HG02884 (cell line): ENCODE measurements around the gene G6PD.
"Not testable (repeated sequence)": the region's sequence is repeated elsewhere in the genome, so short reads cannot be mapped to it uniquely, and the experiment has no call there.

Source experiments
- ATAC-seq: cut with Tn5 transposase; IDR thresholded peaks from one replicate; pipeline ENCODE4 v1.9.1; 2021; ENCODE audit warnings: mild to moderate bottlenecking, moderate library complexity; ENCODE audit not compliant: unreplicated experiment

G6PD gene

DNA sequence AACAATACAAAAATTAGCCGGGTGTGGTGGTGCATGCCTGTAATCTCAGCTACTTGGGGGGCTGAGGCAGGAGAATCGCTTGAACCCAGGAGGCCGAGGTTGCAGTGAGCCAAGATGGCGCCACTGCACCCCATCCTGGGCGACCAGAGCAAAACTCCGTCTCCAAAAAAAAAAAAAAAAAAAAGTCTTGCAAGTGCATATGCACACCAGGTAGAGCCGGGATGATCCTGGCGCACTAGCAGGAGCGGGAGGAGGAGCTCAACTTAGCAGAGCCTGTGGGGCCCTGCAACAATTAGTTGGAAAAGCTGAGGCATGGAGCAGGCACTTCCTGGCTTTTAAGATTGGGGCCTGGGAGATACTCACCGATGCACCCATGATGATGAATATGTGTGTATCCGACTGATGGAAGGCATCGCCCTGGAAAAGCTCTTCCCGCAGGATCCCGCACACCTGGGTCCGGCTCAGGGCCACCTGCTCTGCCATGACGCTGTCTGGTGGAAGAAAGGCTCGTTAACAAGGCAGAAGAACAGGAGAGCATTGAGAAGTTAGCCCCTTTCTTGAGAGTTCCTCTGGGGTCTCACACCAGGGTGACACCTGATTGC is 872 bp downstream of the G6PD start:
- ATAC-seq, result no peak

- no peak for ATAC-seq
These were observed 3.8 kb downstream of the G6PD start for GRCh38 chrX:154542723-154543424.

DNA sequence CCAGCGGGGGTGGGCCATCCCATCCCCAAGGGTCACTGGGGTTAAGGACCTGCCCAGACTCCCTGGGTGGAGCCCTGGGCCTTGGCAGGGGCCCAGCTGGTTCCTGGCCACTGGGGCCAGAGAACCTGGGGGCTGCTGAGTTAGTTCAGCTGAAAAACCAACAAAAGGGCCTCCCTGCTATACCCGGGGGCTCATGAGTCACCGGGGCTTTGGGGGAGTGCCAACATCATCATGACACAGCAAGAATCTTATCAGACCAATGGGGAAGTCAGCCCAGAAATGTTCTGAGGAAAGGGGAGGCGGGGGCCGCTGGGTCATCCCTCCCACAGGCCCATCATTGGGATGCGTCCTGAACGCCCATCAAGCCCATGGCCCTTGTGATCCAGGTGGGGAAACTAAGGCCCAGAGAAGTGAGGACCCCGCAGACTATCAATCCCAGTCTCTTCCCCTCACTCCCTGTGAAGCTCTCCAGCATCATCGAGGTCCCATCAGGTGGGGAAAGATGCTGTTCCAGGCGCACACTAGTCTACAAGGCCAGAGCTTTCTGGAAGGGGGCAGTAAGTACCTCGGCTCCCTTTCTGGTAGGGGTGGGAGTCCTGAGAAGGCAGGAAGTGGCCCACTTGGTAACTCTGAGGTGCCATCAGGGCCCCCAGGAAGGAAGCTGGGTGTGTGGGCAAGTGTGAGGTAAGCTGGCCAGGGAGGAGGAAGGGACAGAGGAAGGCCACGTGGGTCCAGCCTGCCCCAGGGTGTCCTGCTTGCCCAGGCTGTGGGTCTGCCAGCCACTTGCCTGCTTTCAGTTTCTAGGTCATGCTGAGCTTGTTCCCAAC is 4.5 kb downstream of the G6PD start:
- ATAC-seq, result no peak

- no peak for ATAC-seq
These were observed 5.1 kb downstream of the G6PD start for GRCh38 chrX:154541589-154541895.

GRCh38 chrX:154540897-154541535 is 5.6 kb downstream of the G6PD start:
- no peak for ATAC-seq

- not testable (repeated sequence) for ATAC-seq
These were observed 6.3 kb downstream of the G6PD start for GRCh38 chrX:154540365-154540764.

GRCh38 chrX:154539077-154539476 is 7.6 kb downstream of the G6PD start:
- no peak for ATAC-seq

GRCh38 chrX:154535892-154536291 is 10.8 kb downstream of the G6PD start:
- no peak for ATAC-seq

DNA sequence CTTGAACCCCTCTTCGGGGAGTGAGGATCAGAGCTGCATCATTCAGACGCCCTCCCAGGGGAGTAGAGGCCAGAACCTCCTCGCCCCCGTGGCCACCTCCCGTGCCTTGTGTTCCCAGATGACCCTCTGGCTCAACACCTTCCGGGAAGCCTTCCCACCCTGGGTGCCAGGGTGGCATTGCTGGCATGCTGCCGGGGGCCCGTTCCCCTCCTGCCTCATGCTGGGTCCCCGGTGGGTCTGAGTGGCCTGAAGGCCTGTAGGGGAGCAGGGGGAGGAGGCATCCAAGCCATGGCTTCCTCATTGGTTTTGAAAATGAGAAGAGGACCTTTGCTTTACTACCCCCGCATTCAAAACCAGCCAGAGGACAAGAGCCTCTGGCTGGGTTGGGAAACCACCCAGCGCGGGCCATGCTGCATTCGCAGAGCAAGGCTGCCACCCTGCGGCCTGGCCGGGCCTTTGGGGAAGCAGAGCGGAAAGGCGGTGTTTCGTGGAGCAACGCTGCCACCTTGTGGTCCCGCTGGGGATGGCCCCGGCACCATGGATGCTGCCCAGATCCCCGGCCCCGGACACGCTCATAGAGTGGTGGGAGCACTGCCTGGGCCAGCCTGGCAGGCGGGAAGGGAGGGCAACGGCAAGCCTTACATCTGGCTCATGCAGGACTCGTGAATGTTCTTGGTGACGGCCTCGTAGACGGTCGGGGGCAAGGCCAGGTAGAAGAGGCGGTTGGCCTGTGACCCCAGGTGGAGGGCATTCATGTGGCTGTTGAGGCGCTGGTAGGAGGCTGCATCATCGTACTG is 11.9 kb downstream of the G6PD start:
- peak; percentile 66 for ATAC-seq

GRCh38 chrX:154532690-154533089 is 14.0 kb downstream of the G6PD start:
- no peak for ATAC-seq

- ATAC-seq, result no peak
These were observed 15.0 kb downstream of the G6PD start for GRCh38 chrX:154531626-154532025.

DNA sequence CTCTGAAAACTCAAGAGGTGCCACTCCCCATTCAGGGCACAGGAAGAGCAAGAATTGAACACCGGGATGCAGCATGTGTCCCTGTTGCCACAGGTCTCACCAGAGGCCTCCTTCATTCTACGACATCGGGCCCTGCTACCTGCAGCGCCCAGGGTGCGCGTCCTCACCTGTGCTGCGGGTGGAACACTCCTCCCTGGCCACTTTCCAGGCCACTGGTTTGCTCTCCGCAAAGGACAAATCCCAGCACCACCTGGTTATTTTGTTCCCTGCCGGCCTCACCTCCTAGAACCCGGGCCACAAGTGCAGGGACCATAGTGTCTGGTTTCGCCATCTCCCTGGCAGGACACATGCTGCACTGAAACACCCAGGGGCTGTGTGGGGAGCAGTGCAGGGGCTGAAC is 16.4 kb downstream of the G6PD start:
- ATAC-seq, result no peak

GRCh38 chrX:154529206-154529612 is 17.4 kb downstream of the G6PD start:
- ATAC-seq, result no peak

DNA sequence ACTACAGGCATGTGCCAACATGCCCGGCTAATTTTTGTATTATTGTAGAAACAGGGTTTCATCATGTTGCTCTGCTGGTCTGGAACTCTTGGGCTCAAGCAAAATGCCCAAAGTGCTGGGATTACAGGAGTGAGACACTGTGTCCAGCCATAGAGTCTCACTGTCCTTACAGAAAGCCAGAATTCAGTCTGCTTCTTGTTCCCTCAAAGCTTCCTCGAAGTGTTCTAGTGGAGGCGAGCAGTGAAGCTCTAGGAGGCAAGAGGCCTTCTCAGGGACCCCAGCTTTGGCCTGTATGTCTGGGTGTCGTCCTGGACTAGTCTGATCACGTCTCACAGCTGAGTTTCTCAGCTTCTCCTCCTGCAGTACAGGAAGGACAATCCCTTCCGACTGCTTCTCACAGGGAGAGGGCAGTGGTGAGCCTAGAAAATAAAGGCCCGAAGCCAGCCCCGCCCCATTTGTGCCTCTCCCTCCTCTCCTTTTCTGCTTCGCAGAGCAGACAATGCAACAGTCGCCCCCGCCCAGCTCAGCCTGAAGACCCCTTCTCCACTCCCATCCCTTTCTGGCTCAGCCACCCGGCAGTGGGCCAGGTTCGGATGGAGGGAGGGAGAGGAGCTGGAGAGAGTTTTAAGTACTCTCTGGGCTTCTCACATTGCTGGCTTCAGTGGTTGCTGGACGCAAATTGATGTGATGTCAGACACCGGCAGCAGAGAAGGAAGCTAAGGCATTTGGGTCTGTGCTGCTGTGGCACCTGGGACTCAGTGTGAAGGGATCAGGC is 19.6 kb downstream of the G6PD start:
- peak; percentile 48 for ATAC-seq

DNA sequence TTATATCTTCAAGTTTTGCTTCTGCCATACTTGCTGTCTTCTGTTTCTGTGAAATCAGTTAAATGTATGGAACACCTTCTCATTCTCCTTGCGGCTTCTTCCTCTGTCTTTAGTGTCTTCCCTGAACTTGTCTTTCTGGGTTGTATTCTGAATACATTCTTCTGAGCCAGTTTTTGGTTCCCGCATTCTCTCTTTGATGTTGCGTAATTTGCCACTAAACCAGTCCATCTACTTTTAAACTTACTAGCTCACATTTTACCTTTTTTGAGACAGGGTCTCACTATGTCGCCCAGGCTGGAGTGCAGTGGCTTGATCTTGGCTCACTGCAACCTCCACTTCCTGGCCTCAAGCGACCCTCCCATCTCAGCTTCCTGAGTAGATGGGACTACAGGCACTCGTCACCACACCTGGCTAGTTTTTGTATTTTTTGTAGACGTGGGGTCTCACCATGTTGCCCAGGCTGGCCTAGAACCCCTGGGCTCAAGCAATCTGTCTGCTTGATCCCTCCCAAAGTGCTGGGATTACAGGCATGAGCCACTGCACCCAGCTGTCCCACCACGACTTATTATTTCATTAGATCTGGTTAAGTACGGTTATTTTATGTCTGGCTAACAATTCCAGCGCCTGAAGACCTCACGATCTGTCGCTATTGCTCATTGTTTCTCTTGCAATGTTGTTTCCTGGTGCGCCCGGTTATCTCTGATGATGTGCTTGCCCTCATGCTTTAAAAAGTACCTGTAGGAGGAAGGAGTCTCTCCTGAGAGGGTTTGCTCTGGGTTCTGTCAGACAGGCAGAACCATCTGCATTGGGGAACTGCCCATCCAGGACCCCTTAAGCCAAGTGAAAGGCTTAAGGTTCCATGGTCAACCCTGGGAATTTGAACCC is 20.8 kb downstream of the G6PD start:
- ATAC-seq, result no peak

DNA sequence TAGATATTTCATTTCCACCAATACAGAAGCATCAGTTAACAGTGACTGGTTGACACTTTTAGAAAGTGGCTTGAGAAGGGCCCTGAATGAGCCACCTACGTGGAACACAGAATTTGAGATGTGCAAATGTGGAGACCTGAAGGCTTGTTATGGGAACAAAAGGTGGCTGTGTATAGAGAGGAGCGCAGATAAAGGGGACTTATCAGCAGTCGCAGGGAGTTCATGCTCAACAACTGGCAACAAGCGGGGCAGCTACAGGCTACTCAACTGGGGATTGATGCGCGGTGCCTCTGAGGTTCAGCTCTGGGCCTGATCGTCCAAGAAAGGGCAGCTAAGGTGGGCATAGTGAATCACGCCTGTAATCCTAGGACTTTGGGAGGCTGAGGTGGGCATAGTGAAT is 27.3 kb downstream of the G6PD start:
- ATAC-seq, result no peak

- no peak for ATAC-seq
These were observed 29.4 kb downstream of the G6PD start for GRCh38 chrX:154517101-154517781.

DNA sequence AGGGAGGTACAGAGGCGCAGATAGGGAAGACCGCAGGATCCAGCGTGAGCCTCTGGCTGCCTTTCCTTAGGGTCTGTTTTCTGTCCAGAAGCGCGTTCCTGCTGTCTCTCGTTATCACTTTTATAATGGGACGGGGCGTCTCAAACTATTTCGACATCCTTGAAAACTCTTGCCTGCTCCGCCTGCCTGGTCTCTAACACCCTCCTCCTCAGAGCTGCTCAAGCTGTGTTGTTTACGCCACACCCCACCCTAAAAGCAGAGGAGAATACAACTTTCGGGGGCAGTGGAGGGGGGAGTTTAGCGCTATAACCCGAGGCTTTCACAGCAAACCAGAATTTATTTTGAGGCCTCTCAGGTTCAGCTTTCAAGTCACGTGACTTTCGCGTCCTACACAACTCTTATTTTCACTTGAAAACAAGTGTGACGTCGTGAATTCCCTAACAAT is 30.0 kb downstream of the G6PD start:
- ATAC-seq, result peak; percentile 3
